Heart left ventricle (tissue), 16 donors: Measurements from ENCODE around the gene NEDD9. TPM values are rescaled to one million over a fixed set of nuclear protein-coding genes. Genes with fewer than 3 reads are reported as not detected.

Experiments used
- ATAC-seq, 4 donors: fragments of 200-7000 bp; cut with Tn5 transposase; one replicate each; pipeline ENCODE4 v1.9.1; 2020 to 2022; ENCODE audit warnings: moderate library complexity in 4 of 4, mild to moderate bottlenecking in 3 of 4, moderate number of reproducible peaks in 1 of 4
- DNase-seq, 5 donors: peaks; one replicate each; pipeline ENCODE4 v3.0.0-alpha.2; 2020
- H3K27ac ChIP-seq, 12 donors: fragments of 200-600 bp; sonication (generic) in 4 of 12; one replicate each; pipeline versions ENCODE4 v1.5.0 to v1.8.0; 2016 to 2022; ENCODE audit warnings: mild to moderate bottlenecking in 2 of 12
- H3K27me3 ChIP-seq, 9 donors: fragments of 200-600 bp; sonication (generic) in 2 of 9; one replicate each; pipeline versions ENCODE4 v1.5.1 to v1.8.0; 2016 to 2022; ENCODE audit warnings: mild to moderate bottlenecking in 3 of 9
- H3K36me3 ChIP-seq, 9 donors: fragments of 200-600 bp; sonication (generic) in 2 of 9; one replicate each; pipeline versions ENCODE4 v1.5.0 to v1.8.0; 2018 to 2022; ENCODE audit warnings: mild to moderate bottlenecking in 2 of 9
- H3K4me1 ChIP-seq, 12 donors: fragments of 200-600 bp; sonication (generic) in 4 of 12; one replicate each; pipeline versions ENCODE4 v1.5.0 to v1.8.0; 2016 to 2022; ENCODE audit warnings: mild to moderate bottlenecking in 3 of 12
- H3K4me3 ChIP-seq, 12 donors: fragments of 200-600 bp; sonication (generic) in 4 of 12; one replicate each; pipeline versions ENCODE4 v1.5.0 to v1.8.0; 2017 to 2022; ENCODE audit warnings: mild to moderate bottlenecking in 9 of 12, moderate library complexity in 4 of 12
- H3K9me3 ChIP-seq, 12 donors: fragments of 200-600 bp; sonication (generic) in 4 of 12; one replicate each; pipeline versions ENCODE4 v1.5.0 to v1.8.0; 2016 to 2022; ENCODE audit warnings: mild to moderate bottlenecking in 1 of 12
- POLR2A ChIP-seq, 2 donors: fragments of 450-650 bp; IDR thresholded peaks; one replicate each; pipeline ENCODE4 v1.6.1; 2017; ENCODE audit warnings: antibody characterized with exemption in 2 of 2, mild to moderate bottlenecking in 2 of 2, moderate library complexity in 2 of 2
- WGBS, 4 donors: extraction: QIAGEN DNeasy Blood & Tissue Kit in 2 of 4; methylation state at CpG; one replicate each; pipeline versions ENCODE4 v1.1.5 to v1.1.7; 2013 to 2018; 5-methylcytosine and 5-hydroxymethylcytosine counted together
- intact Hi-C, 10 donors: fragments of 100-400 bp; cut with DNase I; formaldehyde crosslinking; loops; one replicate each; pipeline versions ENCODE4 v1.11.1 to v1.14.2; 2022
- polyA plus RNA-seq, 2 donors: library from polyadenylated mRNA; stranded (reverse); fragments of 200-250 nt; gene quantifications; one replicate each; pipeline ENCODE4 v1.2.3, GENCODE V29; 2013
- total RNA-seq, 9 donors: library from RNA; depleted of rRNA in 2 of 9; stranded (reverse); fragments of >200 nt in 2 of 9; fragmentation: NEBNext Ultra II Directional in 3 of 9; extraction: Animal tissue kit (Norgen Biotek cat#: 25700) in 3 of 9; gene quantifications; one replicate each; pipeline versions ENCODE4 v1.1.0 to v1.2.4, GENCODE V29; 2016 to 2023
- TF ChIP-seq, protein P1 (sequence below), 12 donors: fragments of 200-600 bp; sonication (generic) in 4 of 12; IDR thresholded peaks; one replicate each; pipeline versions ENCODE4 v1.5.0 to v1.8.0; 2018 to 2022; ENCODE audit warnings: antibody characterized with exemption in 12 of 12, mild to moderate bottlenecking in 5 of 12
- donor health status: ischemic (EF 13 %, LVEDD 7.1; RV severe dilation, severe dysfunction).
- donor health status: healthy with polysubstance abuse.
- donor health status: DM: no; HTN: yes; CAD: no.
- donor health status: DM: no; HTN: no; CAD: no.
- donor health status: ischemic (EF 25% LVEDD 6.9; RV normal size, moderate dysfunction).
- donor health status: ischemic (EF 25% LVEDD 5.7; RV mildly dilated, moderate dysfunction).
- donor health status: healthy.
- donor health status: DM: yes; HTN: yes; CAD: no.
- donor health status: ischemic (EF 35%, LVEDD 5.7; RV mildly dilated, moderate dysfunction).
- donor health status: nonischemic (EF 11% LVEDD 7.7; RV severe dilation, severe dysfunction).
- donor health status: DM: yes; HTN: yes; CAD: no.
- donor health status: PGD.
- donor health status: ischemic (EF 29% LVEDD 5.4; RV normal size, mild dysfunction).
- donor health status: nonischemic (EF 23%, LVEDD 6.1; RV moderate dilation, normal function).

The NEDD9 gene
- total and polyA plus RNA-seq, 11 donors = 10.2 to 55.7 (median 20.9) TPM

DNA sequence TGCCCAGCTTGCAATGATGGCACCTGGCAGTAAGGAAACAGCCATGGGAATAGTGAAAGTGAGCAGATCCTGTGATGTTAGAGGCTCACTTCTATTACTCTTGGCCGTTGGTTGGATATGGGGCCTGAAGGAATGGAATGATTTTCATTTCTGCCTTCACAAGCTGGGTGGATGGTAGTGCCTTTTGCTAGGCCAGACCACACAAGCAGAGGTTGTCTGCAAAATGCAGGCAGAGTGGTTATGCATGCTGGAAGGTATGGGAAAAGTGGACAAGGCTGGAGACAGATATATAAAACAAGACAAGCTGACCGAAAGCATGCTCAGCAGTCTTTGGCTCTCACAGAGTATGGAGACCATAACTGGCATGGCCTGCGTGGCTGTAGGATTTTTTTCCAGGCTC, 70.2 kb downstream of the NEDD9 start:
- DNase-seq (no peak), ATAC-seq (no peak)
- no peaks in the 10 kb centered on the region for H3K27me3 ChIP-seq
- H3K4me3 ChIP-seq = no peak overlapping the region
- no peaks in the 10 kb centered on the region for H3K4me1 ChIP-seq
- peaks cover 0 to 2% (median 0%) of the 10 kb centered on the region in 12 donors for H3K9me3 ChIP-seq
- intact Hi-C loops = loop anchor here in 1 of 10 donors (5.0 kb wide), 1 partner anchor 335 kb away; no protein-coding TSS in a partner anchor
- TF ChIP-seq, protein P1, sequence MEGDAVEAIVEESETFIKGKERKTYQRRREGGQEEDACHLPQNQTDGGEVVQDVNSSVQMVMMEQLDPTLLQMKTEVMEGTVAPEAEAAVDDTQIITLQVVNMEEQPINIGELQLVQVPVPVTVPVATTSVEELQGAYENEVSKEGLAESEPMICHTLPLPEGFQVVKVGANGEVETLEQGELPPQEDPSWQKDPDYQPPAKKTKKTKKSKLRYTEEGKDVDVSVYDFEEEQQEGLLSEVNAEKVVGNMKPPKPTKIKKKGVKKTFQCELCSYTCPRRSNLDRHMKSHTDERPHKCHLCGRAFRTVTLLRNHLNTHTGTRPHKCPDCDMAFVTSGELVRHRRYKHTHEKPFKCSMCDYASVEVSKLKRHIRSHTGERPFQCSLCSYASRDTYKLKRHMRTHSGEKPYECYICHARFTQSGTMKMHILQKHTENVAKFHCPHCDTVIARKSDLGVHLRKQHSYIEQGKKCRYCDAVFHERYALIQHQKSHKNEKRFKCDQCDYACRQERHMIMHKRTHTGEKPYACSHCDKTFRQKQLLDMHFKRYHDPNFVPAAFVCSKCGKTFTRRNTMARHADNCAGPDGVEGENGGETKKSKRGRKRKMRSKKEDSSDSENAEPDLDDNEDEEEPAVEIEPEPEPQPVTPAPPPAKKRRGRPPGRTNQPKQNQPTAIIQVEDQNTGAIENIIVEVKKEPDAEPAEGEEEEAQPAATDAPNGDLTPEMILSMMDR (IDR thresholded peaks at IDR 0.05) = no peak
- TF ChIP-seq POLR2A (IDR thresholded peaks at IDR 0.05) = no peak
- no peak overlapping the region for H3K27ac ChIP-seq
- WGBS, 4 donors = 94 to 98% (median 96%) methylated on average over 3 of the region's 3 CpGs
- no peaks in the 10 kb centered on the region for H3K36me3 ChIP-seq

DNA sequence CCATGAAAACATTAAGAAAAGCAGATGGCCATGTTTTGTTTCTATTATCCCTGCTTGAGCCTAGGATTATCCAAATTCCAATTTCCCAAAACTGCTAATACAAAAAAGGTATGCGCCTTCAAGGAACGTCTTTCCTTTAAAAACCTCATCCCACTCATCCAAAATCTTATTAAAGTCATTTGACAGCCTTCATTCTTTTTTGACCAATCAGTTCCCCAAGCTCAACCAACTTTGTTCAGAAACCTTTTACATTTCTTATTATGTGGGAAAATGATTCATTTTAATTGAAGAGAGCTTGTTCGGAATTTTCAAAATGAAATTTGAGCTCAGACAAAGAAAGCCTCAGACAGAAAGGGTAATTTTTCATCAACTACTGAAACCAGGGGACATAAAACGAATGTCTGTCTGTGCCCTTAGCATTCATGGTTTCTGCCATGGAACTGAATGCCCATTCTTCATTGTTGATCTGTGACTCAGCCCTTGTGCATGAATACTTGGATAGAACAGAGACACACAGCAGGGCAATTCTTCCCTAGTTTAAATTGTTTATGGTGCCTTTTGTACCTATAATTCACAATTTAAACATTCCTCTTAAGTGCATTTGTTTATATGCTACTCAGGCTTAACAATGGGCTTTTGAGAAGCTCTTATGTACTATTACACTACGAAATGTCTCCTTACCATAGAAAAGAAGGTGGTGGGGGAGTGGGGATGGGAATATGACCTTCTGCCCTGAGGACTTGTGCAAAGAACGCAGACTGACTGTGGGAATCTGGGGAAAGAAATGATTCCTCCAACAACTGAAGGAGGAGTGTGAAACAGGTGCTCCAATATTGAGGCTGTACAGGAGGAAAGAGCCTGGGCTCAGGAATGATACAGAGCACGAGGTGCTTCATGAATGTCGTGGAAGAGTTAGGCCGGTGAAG, 71.2 kb downstream of the NEDD9 start:
- TF ChIP-seq, protein P1 (IDR thresholded peaks at IDR 0.05) = no peak
- no peak for TF ChIP-seq POLR2A (IDR thresholded peaks at IDR 0.05)
- intact Hi-C loops = loop anchor here in 1 of 10 donors (5.0 kb wide), 1 partner anchor 336 kb away; no protein-coding TSS in a partner anchor
- 85 to 95% (median 93%) methylated on average over 9 of the region's 9 CpGs for WGBS, 4 donors

DNA sequence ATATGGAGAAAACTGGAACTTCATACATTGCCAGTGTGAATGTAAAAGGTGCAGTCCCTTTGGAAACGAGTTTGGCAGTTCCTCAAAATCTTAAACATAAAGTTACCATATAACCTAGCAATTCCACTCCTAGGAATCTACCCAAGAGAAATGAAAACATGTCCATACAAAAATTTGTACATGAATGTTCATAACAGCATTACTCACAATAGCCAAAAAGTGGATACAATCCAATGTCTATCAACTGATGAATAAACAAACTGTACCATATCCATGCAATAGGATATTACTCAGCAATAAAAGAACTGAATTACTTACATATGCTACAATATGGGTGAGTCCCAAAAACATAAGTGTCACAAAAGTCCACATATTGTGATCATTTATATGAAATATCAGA, 72.3 kb downstream of the NEDD9 start:
- no peaks in the 10 kb centered on the region for H3K27me3 ChIP-seq
- no peak overlapping the region for H3K4me3 ChIP-seq
- H3K4me1 ChIP-seq = no peaks in the 10 kb centered on the region
- TF ChIP-seq, protein P1 (IDR thresholded peaks at IDR 0.05) = no peak
- no peak for TF ChIP-seq POLR2A (IDR thresholded peaks at IDR 0.05)
- H3K9me3 ChIP-seq = peaks cover 0 to 3% (median 0%) of the 10 kb centered on the region in 12 donors
- no peak overlapping the region for H3K27ac ChIP-seq
- H3K36me3 ChIP-seq = no peaks in the 10 kb centered on the region
- intact Hi-C loops = loop anchor here in 1 of 10 donors (5.0 kb wide), 1 partner anchor 337 kb away; no protein-coding TSS in a partner anchor
- WGBS, 4 donors = 71 to 90% (median 83%) methylated on average over 1 of the region's 1 CpG
- ATAC-seq (no peak), DNase-seq (no peak)

More for the DNA sequence above, 71.2 kb downstream of the NEDD9 start:
- DNase-seq (no peak), ATAC-seq (no peak)
- H3K27ac ChIP-seq = no peak overlapping the region
- H3K27me3 ChIP-seq = no peaks in the 10 kb centered on the region
- H3K36me3 ChIP-seq = no peaks in the 10 kb centered on the region
- H3K4me3 ChIP-seq = no peak overlapping the region
- no peaks in the 10 kb centered on the region for H3K4me1 ChIP-seq
- H3K9me3 ChIP-seq = peaks cover 0 to 3% (median 0%) of the 10 kb centered on the region in 12 donors

DNA sequence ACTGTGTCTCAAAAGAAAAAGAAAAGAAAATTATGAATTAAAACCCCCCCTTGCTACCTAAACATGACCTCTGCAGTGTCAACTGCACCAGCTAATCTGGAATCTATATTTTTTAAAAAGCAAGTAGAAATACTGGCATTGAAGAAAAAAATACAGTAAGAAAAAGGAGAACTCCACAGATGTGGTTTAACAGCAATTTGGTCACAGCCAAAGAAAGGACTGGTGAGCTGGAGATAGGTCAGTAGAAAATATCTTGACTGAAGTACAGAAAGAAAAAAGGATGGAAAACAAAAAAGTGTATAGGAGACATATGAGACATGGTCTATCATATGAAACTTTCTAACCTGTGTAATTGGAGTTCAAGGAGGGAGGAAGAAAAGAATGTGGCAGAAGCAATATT, 76.9 kb downstream of the NEDD9 start:
- Histone ChIP-seq H3K27me3 (no peaks in the 10 kb centered on the region), H3K27ac (no peak overlapping the region), H3K4me3 (no peak overlapping the region), H3K9me3 (peaks cover 0 to 3% (median 0%) of the 10 kb centered on the region in 12 donors), H3K36me3 (no peaks in the 10 kb centered on the region), H3K4me1 (no peaks in the 10 kb centered on the region)
- DNase-seq (no peak), ATAC-seq (no peak)
- TF ChIP-seq, protein P1 (IDR thresholded peaks at IDR 0.05) = no peak
- no peak for TF ChIP-seq POLR2A (IDR thresholded peaks at IDR 0.05)
- intact Hi-C loops = no loop called here
